Spleen (tissue), 7 donors: ENCODE results near the gene RBM18.

Experiments used
- POLR2A ChIP-seq, 3 donors: fragments of 450-650 bp; IDR thresholded peaks; one replicate each; pipeline ENCODE4 v1.5.1; 2017; ENCODE audit warnings: antibody characterized with exemption in 3 of 3, mild to moderate bottlenecking in 1 of 3
- POLR2AphosphoS5 ChIP-seq, 3 donors: sonication (generic); formaldehyde crosslinking; IDR thresholded peaks; one replicate each; pipeline ENCODE4 v1.5.1; 2017; ENCODE audit warnings: antibody characterized with exemption in 3 of 3
- TF ChIP-seq, protein P1 (sequence below), 11 experiments: fragments of 200-600 bp in 7 of 11; fragments of 450-650 bp in 4 of 11; sonication (generic) in 4 of 11; IDR thresholded peaks in 8 of 11; conservative IDR thresholded peaks in 3 of 11; 1 replicate in 7 of 11; 2 replicates in 4 of 11; pipeline versions ENCODE4 v1.4.0 to v1.8.0; 2016 to 2021; ENCODE audit warnings: antibody characterized with exemption in 11 of 11, inconsistent platforms in 4 of 11, mild to moderate bottlenecking in 1 of 11
- donor health status: DM: no; HTN: no; CAD: no; lungs with moderate emphysema.
- donor health status: DM: no; HTN: no; CAD: no.
- donor health status: DM: no; HTN: no; CAD: no.

DNA sequence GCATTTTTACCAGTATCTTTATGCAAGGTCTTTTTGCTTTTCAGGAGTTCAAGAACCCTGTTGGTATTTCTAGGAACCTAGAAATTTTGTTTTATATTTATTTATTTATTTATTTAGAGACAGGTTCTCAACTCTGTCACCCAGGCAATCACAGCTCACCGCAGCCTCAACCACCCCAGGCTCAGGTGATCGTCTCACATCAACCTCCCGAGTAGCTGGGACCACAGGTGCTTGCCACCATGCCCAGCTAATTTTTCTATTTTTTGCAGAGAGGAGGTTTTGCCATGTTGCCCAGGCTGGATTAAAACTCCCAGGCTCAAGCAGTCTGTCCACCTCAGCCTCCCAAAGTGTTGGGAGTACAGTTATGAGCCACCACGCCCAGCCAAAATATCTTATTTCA, 68.8 kb downstream of the RBM18 start:
- TF ChIP-seq, protein P1, sequence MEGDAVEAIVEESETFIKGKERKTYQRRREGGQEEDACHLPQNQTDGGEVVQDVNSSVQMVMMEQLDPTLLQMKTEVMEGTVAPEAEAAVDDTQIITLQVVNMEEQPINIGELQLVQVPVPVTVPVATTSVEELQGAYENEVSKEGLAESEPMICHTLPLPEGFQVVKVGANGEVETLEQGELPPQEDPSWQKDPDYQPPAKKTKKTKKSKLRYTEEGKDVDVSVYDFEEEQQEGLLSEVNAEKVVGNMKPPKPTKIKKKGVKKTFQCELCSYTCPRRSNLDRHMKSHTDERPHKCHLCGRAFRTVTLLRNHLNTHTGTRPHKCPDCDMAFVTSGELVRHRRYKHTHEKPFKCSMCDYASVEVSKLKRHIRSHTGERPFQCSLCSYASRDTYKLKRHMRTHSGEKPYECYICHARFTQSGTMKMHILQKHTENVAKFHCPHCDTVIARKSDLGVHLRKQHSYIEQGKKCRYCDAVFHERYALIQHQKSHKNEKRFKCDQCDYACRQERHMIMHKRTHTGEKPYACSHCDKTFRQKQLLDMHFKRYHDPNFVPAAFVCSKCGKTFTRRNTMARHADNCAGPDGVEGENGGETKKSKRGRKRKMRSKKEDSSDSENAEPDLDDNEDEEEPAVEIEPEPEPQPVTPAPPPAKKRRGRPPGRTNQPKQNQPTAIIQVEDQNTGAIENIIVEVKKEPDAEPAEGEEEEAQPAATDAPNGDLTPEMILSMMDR (IDR thresholded peaks at IDR 0.05 in 8 of 11, conservative IDR thresholded peaks at IDR 0.05 in 3 of 11), result no peak
- TF ChIP-seq POLR2AphosphoS5 (IDR thresholded peaks at IDR 0.05) (no peak), POLR2A (IDR thresholded peaks at IDR 0.05) (no peak)
